Stomach (tissue), 9 donors: ENCODE data around the gene FBXL14. TPM values are rescaled to one million over a fixed set of nuclear protein-coding genes. Genes with fewer than 3 reads are reported as not detected.

Source experiments
- DNase-seq, 2 donors: peaks; one replicate each; pipeline versions ENCODE4 v3.0.0 to v3.0.0-alpha.2; 2013 to 2019
- H3K27ac ChIP-seq, 5 donors: fragments of 200-600 bp in 4 of 5; sonication (generic) in 4 of 5; one replicate each; pipeline ENCODE4 v1.5.1; 2013 to 2019; ENCODE audit warnings: mild to moderate bottlenecking in 1 of 5, moderate library complexity in 1 of 5
- H3K27me3 ChIP-seq, 3 donors: fragments of 200-600 bp; sonication (generic); one replicate each; pipeline ENCODE4 v1.5.1; 2017 to 2019; ENCODE audit warnings: mixed run types in 1 of 3
- H3K36me3 ChIP-seq, 4 donors: fragments of 200-600 bp; sonication (generic); 1 replicate in 3 of 4; 2 replicates in 1 of 4; pipeline ENCODE4 v1.5.1; 2016 to 2019
- H3K4me1 ChIP-seq, 4 donors: fragments of 200-600 bp; sonication (generic); one replicate each; pipeline ENCODE4 v1.5.1; 2016 to 2019
- H3K4me3 ChIP-seq, 4 donors: fragments of 200-600 bp; sonication (generic) in 3 of 4; one replicate each; pipeline ENCODE4 v1.5.1; 2016 to 2019; ENCODE audit warnings: mild to moderate bottlenecking in 1 of 4
- H3K9me3 ChIP-seq, 4 donors: fragments of 200-600 bp; sonication (generic); one replicate each; pipeline ENCODE4 v1.5.1; 2016 to 2019
- EP300 ChIP-seq: sonication (generic); formaldehyde crosslinking; IDR thresholded peaks from one replicate; pipeline ENCODE4 v1.6.1; 2017; ENCODE audit warnings: antibody characterized with exemption
- POLR2A ChIP-seq, 4 donors: fragments of 450-650 bp; IDR thresholded peaks; one replicate each; pipeline ENCODE4 v1.6.1; 2016; ENCODE audit warnings: antibody characterized with exemption in 4 of 4, control low read depth in 2 of 4, mild to moderate bottlenecking in 1 of 4, moderate library complexity in 1 of 4
- POLR2AphosphoS5 ChIP-seq, 3 donors: sonication (generic); formaldehyde crosslinking; IDR thresholded peaks; one replicate each; pipeline ENCODE4 v1.6.1; 2016; ENCODE audit warnings: antibody characterized with exemption in 3 of 3
- WGBS, 5 donors: extraction: QIAGEN DNeasy Blood & Tissue Kit in 3 of 5; methylation state at CpG; one replicate each; pipeline versions ENCODE4 v1.1.5 to v1.1.7; 2013 to 2018; 5-methylcytosine and 5-hydroxymethylcytosine counted together
- intact Hi-C: fragments of 100-400 bp; cut with DNase I; formaldehyde crosslinking; loops from one replicate; pipeline ENCODE4 v1.15.1; 2023; ENCODE audit warnings: low total_unique reads
- polyA plus RNA-seq, 3 donors: library from polyadenylated mRNA; stranded (reverse); fragments of 200-250 nt; gene quantifications; one replicate each; pipeline ENCODE4 v1.2.3, GENCODE V29; 2013
- total RNA-seq, 5 donors: library from RNA; depleted of rRNA; stranded (reverse); fragments of >200 nt; gene quantifications; one replicate each; pipeline versions ENCODE4 v1.1.0 to v1.2.3, GENCODE V29; 2014 to 2016
- TF ChIP-seq, protein P1 (sequence below), 7 experiments: fragments of 450-650 bp in 4 of 7; fragments of 200-600 bp in 3 of 7; sonication (generic) in 3 of 7; IDR thresholded peaks; one replicate each; pipeline ENCODE4 v1.5.1; 2016 to 2019; ENCODE audit warnings: antibody characterized with exemption in 7 of 7, control low read depth in 2 of 7, mild to moderate bottlenecking in 1 of 7
- donor health status: healthy with polysubstance abuse.
- donor health status: Bipolar disorder and iron deficiency.
- donor health status: healthy.

The FBXL14 gene
- total and polyA plus RNA-seq, 8 donors, result 2.6 to 36.2 (median 7.9) TPM; not detected in 1

DNA sequence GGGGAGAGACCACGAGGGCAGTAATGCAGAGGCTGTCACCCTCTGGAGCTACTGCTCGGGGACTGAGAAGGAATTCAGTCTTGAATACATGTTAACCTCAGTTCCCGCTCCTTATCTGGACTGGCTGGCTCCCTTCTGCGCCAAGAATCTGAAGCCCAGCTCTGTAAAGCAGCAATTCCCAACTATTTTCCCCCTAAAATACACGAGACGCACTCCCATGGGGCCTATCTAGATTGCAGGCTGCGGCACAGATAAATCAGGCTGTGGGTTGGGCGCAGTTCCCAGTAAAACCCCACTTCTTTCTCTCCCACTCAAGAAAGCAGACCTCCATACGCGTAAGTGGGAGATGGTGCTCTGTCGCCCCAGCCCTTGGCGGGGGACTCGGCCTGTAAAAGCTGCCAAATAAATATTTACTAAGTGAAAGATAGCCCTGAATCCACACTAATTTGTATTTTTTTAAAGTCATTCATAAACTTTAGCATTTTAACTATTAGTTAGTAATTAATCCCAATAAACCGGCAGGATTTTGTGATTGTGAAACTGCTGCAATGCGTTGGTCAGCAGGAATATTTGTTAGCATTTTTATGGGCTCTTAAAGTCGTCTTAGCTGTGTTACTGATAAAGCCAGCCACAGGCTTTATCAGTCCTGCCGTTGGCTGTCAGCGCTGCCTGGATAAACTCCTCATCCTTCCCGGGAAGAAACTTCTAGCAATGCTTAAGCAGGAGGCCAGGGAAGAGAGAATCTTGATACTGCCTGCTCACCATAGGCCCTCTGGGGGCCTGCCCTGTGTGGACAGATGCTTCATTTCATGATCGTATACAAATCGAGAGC is 17.8 kb downstream of the FBXL14 start:
- intact Hi-C loops, result no loop called here
- Histone ChIP-seq H3K36me3 (no peaks in the 10 kb centered on the region), H3K9me3 (no peaks in the 10 kb centered on the region), H3K4me1 (peaks cover 17 to 46% (median 32%) of the 10 kb centered on the region in 4 donors), H3K27me3 (no peaks in the 10 kb centered on the region), H3K27ac (peak overlapping the region; percentile 51 to 81 (median 72)), H3K4me3 (peak overlapping the region; percentile 19 to 27 (median 23))
- DNase-seq, result peak in 1 of 2 donors; percentile 86
- 20 to 35% (median 24%) methylated on average over 21 of the region's 21 CpGs for WGBS, 5 donors
- no peak for TF ChIP-seq EP300
- TF ChIP-seq POLR2A (IDR thresholded peaks at IDR 0.05), result no peak
- TF ChIP-seq POLR2AphosphoS5 (IDR thresholded peaks at IDR 0.05), result no peak
- TF ChIP-seq, protein P1, sequence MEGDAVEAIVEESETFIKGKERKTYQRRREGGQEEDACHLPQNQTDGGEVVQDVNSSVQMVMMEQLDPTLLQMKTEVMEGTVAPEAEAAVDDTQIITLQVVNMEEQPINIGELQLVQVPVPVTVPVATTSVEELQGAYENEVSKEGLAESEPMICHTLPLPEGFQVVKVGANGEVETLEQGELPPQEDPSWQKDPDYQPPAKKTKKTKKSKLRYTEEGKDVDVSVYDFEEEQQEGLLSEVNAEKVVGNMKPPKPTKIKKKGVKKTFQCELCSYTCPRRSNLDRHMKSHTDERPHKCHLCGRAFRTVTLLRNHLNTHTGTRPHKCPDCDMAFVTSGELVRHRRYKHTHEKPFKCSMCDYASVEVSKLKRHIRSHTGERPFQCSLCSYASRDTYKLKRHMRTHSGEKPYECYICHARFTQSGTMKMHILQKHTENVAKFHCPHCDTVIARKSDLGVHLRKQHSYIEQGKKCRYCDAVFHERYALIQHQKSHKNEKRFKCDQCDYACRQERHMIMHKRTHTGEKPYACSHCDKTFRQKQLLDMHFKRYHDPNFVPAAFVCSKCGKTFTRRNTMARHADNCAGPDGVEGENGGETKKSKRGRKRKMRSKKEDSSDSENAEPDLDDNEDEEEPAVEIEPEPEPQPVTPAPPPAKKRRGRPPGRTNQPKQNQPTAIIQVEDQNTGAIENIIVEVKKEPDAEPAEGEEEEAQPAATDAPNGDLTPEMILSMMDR (IDR thresholded peaks at IDR 0.05), result no peak

DNA sequence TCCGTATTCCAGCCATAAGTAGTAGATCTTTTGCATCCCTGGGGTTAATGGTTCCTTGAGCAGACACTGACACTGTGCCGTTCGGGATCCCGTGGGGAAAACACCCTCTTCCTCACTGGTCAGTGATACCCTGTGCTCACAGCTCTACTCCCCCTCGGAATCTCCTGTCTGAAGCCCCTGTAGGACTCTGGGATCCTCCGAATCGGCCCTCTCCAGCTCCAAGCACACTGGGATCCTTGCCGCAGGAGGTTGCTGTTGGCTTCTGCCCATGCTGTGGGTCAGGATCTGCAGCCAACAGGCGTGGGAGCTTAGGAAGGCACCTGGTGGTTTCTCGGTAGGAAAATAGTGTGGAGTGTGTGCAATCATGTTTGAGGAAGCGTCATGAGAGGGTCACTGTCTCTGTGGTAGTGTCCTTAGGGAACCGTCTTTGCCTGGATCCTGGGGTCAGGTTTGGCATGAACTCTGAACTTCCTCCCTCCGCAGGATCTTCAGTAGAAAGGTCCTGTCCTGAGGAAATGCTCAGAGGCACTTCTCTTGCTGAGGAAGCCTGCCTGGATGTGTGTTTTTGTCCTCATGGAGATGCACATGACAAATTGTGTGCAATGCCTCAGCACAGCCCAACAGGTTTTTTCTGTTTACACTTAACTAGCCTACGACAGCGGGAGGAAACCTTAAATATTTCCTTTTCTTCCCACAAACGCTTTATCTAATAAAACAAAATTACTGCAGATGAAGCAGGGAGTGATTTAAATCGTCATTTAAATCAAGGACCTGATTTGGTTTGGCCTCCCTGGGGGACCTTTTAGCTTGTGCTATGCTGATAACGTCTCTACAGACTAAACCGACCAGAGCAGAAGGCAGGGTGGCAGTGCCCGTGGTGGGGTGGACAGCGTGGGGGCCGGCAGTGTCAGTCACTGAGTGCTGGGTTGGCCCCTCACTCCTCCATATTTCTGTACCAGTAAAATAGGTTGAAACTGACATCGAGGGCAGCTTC is 18.7 kb downstream of the FBXL14 start:
- no peaks in the 10 kb centered on the region for H3K36me3 ChIP-seq
- H3K4me3 ChIP-seq, result peak overlapping the region; percentile 19 to 27 (median 23)
- peak in 1 of 2 donors; percentile 69 for DNase-seq
- peaks cover 17 to 37% (median 29%) of the 10 kb centered on the region in 4 donors for H3K4me1 ChIP-seq
- H3K27me3 ChIP-seq, result no peaks in the 10 kb centered on the region
- intact Hi-C loops, result no loop called here
- H3K9me3 ChIP-seq, result no peaks in the 10 kb centered on the region
- 16 to 27% (median 24%) methylated on average over 21 to 23 of the region's 23 CpGs for WGBS, 5 donors
- TF ChIP-seq POLR2A (IDR thresholded peaks at IDR 0.05) (no peak), EP300 (no peak), POLR2AphosphoS5 (IDR thresholded peaks at IDR 0.05) (no peak)
- TF ChIP-seq, protein P1 (IDR thresholded peaks at IDR 0.05), result no peak
- H3K27ac ChIP-seq, result peak overlapping the region; percentile 51 to 81 (median 72)

DNA sequence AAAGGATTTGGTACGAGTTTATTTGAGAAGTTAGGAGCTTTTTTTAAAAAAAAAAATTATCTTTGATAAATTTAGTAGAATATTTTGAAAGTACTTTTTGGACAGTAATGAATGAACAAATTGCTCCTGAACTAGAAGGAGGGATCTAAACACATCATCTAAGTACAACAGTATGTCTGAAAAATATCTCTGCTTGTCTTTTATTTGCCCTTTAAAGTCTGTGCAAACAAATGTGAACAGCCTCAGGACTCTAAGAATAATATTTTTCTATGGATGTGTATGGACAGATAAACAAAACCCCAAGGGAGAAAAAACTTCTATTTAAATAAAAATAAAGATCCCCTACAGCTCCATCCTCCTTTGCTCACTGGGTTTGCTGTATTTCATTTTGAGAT is 19.5 kb downstream of the FBXL14 start:
- no peaks in the 10 kb centered on the region for H3K9me3 ChIP-seq
- 42 to 76% (median 58%) methylated on average over 1 of the region's 1 CpG for WGBS, 5 donors
- H3K27me3 ChIP-seq, result no peaks in the 10 kb centered on the region
- peaks cover 17 to 33% (median 29%) of the 10 kb centered on the region in 4 donors for H3K4me1 ChIP-seq
- H3K4me3 ChIP-seq, result no peak overlapping the region
- intact Hi-C loops, result no loop called here
- no peak for TF ChIP-seq POLR2A (IDR thresholded peaks at IDR 0.05)
- TF ChIP-seq, protein P1 (IDR thresholded peaks at IDR 0.05), result no peak
- no peak for TF ChIP-seq EP300
- TF ChIP-seq POLR2AphosphoS5 (IDR thresholded peaks at IDR 0.05), result no peak
- no peak overlapping the region for H3K27ac ChIP-seq
- H3K36me3 ChIP-seq, result no peaks in the 10 kb centered on the region
- DNase-seq, result no peak
